HL-60 (cell line): Measurements from ENCODE around the gene GFPT2.

ENCODE experiments used
- DNase-seq, 2 experiments: peaks; one replicate each; pipeline ENCODE4 v3.0.0-alpha.2; 2010 to 2020; ENCODE audit warnings: low read depth in 1 of 2, low spot score in 1 of 2
- H3K27ac ChIP-seq: fragments of 250-450 bp; sonication (Bioruptor Pico); replicated peaks from 2 replicates; pipeline ENCODE4 v1.5.1; 2020; ENCODE audit warnings: mild to moderate bottlenecking, moderate library complexity
- H3K27me3 ChIP-seq: fragments of 250-450 bp; sonication (Bioruptor Pico); 2 replicates; pipeline ENCODE4 v1.5.1; 2021; ENCODE audit warnings: mild to moderate bottlenecking, moderate library complexity; ENCODE audit not compliant: insufficient read depth, poor library complexity, severe bottlenecking
- H3K4me3 ChIP-seq: replicated peaks from 2 replicates; pipeline ENCODE4 v1.5.1; 2011; ENCODE audit warnings: mild to moderate bottlenecking, control low read depth, low read length; ENCODE audit not compliant: insufficient read depth
- CTCF ChIP-seq: IDR thresholded peaks from one replicate; pipeline ENCODE4 v1.5.1; 2011; ENCODE audit warnings: low read length, control low read depth, inconsistent platforms; ENCODE audit not compliant: insufficient read depth
- GABPA ChIP-seq: IDR thresholded peaks from 2 replicates; pipeline ENCODE4 v1.6.1; 2012; ENCODE audit warnings: low read depth
- POLR2AphosphoS5 ChIP-seq: IDR thresholded peaks from 2 replicates; pipeline ENCODE4 v1.6.1; 2012; ENCODE audit warnings: low read depth
- REST ChIP-seq: IDR thresholded peaks from 2 replicates; pipeline ENCODE4 v1.6.1; 2012; ENCODE audit warnings: low read depth; ENCODE audit not compliant: insufficient replicate concordance
- SPI1 ChIP-seq: IDR thresholded peaks from 2 replicates; pipeline ENCODE4 v1.6.1; 2012; ENCODE audit warnings: low read depth, mild to moderate bottlenecking, borderline replicate concordance

The GFPT2 gene

DNA sequence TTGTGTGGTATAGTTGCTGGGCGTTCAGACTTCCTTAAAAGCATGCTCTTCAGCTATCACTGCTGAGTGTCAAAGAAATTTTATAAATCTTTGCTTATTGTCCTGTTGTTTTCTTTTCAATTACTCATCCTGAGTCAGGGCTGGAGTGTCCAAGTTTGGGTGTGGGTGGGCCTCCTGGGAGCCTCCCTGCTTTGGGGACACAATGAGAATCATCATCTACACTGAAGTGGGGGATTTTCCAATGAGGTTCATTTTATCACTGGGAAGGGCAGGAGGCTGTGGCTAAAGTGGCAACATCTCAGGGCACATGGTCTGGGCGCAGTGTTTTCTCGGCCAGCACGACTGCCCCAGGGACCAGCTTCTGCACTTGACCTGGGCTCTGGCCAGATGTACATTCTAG lies 19.5 kb downstream of the GFPT2 start:
- no peaks in the 10 kb centered on the region for H3K27me3 ChIP-seq
- H3K4me3 ChIP-seq: no peak overlapping the region
- no peak for DNase-seq
- TF ChIP-seq GABPA (no peak), SPI1 (no peak), CTCF (no peak), REST (no peak), POLR2AphosphoS5 (no peak)
- H3K27ac ChIP-seq: no peak overlapping the region

- Histone ChIP-seq H3K4me3 (no peak overlapping the region), H3K27me3 (no peaks in the 10 kb centered on the region), H3K27ac (no peak overlapping the region)
- DNase-seq: no peak
- no peak for TF ChIP-seq GABPA
- no peak for TF ChIP-seq POLR2AphosphoS5
- no peak for TF ChIP-seq CTCF
Observed at GRCh38 chr5:180332861-180333260, 20.3 kb downstream of the GFPT2 start.

- DNase-seq: no peak
- no peaks in the 10 kb centered on the region for H3K27me3 ChIP-seq
- TF ChIP-seq SPI1: no peak
- no peak for TF ChIP-seq REST
- no peak for TF ChIP-seq POLR2AphosphoS5
- TF ChIP-seq CTCF: no peak
- TF ChIP-seq GABPA: no peak
- H3K27ac ChIP-seq: no peak overlapping the region
- H3K4me3 ChIP-seq: no peak overlapping the region
Observed at GRCh38 chr5:180332051-180332517, 21.1 kb downstream of the GFPT2 start.

GRCh38 chr5:180331647-180331950 lies 21.5 kb downstream of the GFPT2 start:
- Histone ChIP-seq H3K27me3 (no peaks in the 10 kb centered on the region), H3K4me3 (no peak overlapping the region), H3K27ac (no peak overlapping the region)
- no peak for DNase-seq
- no peak for TF ChIP-seq SPI1
- no peak for TF ChIP-seq CTCF
- TF ChIP-seq REST: no peak
- TF ChIP-seq POLR2AphosphoS5: no peak
- no peak for TF ChIP-seq GABPA
